ENCODE data around the gene HTR3D. TPM values are rescaled to one million over a fixed set of nuclear protein-coding genes. Genes with fewer than 3 reads are reported as not detected.
A peak's percentile ranks its signal among the peaks of the same experiment; 100 is the strongest.

The HTR3D gene
- total and polyA plus RNA-seq, 2 of the 13 experiments (the other 11 are each of a cell fraction or from before 2014, with no cell fraction given) = not detected

GRCh38 chr3:184017672-184018423 is 13.7 kb upstream of the HTR3D start, which contains the start of gene ABCC5 (continued):
- TF ChIP-seq NFAT5 (CRISPR knock-in tag; IDR thresholded peaks at IDR 0.05) (no peak), PHF5A (CRISPR knock-in tag; IDR thresholded peaks at IDR 0.05; ENCODE audit: low read depth, unreplicated experiment) (no peak), ZNF234 (CRISPR knock-in tag; conservative IDR thresholded peaks at IDR 0.05) (no peak; the same call in 1 of the 2 replicates), ZNF180 (CRISPR knock-in tag; IDR thresholded peaks at IDR 0.05; ENCODE audit: borderline replicate concordance, low read depth) (no peak), ZNF777 (CRISPR knock-in tag; IDR thresholded peaks at IDR 0.05) (no peak), FOXO4 (CRISPR knock-in tag; conservative IDR thresholded peaks at IDR 0.05) (peak; percentile 11; the same call in 1 of the 2 replicates), POGK (CRISPR knock-in tag; conservative IDR thresholded peaks at IDR 0.05) (no peak), PAXIP1 (CRISPR knock-in tag; conservative IDR thresholded peaks at IDR 0.05) (no peak; the same call in 1 of the 2 replicates), ZMYM4 (CRISPR knock-in tag; IDR thresholded peaks at IDR 0.05) (peak; percentile 76), LRRFIP1 (CRISPR knock-in tag; conservative IDR thresholded peaks at IDR 0.05) (0 out of 2 replicates have a peak, but pooled peaks have one; percentile 32), GATAD2A (CRISPR knock-in tag; IDR thresholded peaks at IDR 0.05) (peak; percentile 36; the same call in 1 of the 2 replicates), TFAP4 (IDR thresholded peaks at IDR 0.05; ENCODE audit: borderline replicate concordance, low read depth) (no peak)

All from HepG2 (cell line).